Neural cell (in vitro differentiated cells): Measurements from ENCODE around the gene NLRC5.

Experiments
- EP300 ChIP-seq: fragments of 450-650 bp; conservative IDR thresholded peaks from 2 replicates; pipeline ENCODE4 v1.6.1; 2014; ENCODE audit warnings: antibody characterized with exemption, mild to moderate bottlenecking, moderate library complexity; ENCODE audit not compliant: poor library complexity, severe bottlenecking
- EZH2 ChIP-seq: fragments of 200-600, 300-800 bp; shearing (Covaris generic), sonication (generic); IDR thresholded peaks from 2 replicates; pipeline ENCODE4 v1.6.1; 2014; ENCODE audit warnings: antibody characterized with exemption, low read length, borderline replicate concordance, mild to moderate bottlenecking; ENCODE audit not compliant: insufficient read depth, poor library complexity, severe bottlenecking
- MXI1 ChIP-seq: fragments of 450-650 bp; conservative IDR thresholded peaks from 2 replicates; pipeline ENCODE4 v1.6.1; 2014; ENCODE audit warnings: antibody characterized with exemption, mild to moderate bottlenecking; ENCODE audit not compliant: poor library complexity, severe bottlenecking
- POLR2AphosphoS5 ChIP-seq: IDR thresholded peaks from 2 replicates; pipeline ENCODE4 v1.6.1; 2012
- RAD21 ChIP-seq: fragments of 450-650 bp; conservative IDR thresholded peaks from 2 replicates; pipeline ENCODE4 v1.6.1; 2014; ENCODE audit warnings: antibody characterized with exemption, mild to moderate bottlenecking, moderate library complexity
- SMC3 ChIP-seq: fragments of 450-650 bp; conservative IDR thresholded peaks from 2 replicates; pipeline ENCODE4 v1.6.1; 2014; ENCODE audit warnings: antibody characterized with exemption, mild to moderate bottlenecking, moderate library complexity; ENCODE audit not compliant: poor library complexity
- TAF1 ChIP-seq: IDR thresholded peaks from 2 replicates; pipeline ENCODE4 v1.6.1; 2012; ENCODE audit warnings: low read depth
- TF ChIP-seq, protein P1 (sequence below): fragments of 450-650 bp; IDR thresholded peaks from 2 replicates; pipeline ENCODE4 v1.5.1; 2014; ENCODE audit warnings: antibody characterized with exemption, mild to moderate bottlenecking, moderate library complexity; ENCODE audit not compliant: poor library complexity, severe bottlenecking
- TF ChIP-seq, protein P2 (sequence below): IDR thresholded peaks from 2 replicates; pipeline ENCODE4 v1.6.1; 2012; ENCODE audit warnings: borderline replicate concordance

DNA sequence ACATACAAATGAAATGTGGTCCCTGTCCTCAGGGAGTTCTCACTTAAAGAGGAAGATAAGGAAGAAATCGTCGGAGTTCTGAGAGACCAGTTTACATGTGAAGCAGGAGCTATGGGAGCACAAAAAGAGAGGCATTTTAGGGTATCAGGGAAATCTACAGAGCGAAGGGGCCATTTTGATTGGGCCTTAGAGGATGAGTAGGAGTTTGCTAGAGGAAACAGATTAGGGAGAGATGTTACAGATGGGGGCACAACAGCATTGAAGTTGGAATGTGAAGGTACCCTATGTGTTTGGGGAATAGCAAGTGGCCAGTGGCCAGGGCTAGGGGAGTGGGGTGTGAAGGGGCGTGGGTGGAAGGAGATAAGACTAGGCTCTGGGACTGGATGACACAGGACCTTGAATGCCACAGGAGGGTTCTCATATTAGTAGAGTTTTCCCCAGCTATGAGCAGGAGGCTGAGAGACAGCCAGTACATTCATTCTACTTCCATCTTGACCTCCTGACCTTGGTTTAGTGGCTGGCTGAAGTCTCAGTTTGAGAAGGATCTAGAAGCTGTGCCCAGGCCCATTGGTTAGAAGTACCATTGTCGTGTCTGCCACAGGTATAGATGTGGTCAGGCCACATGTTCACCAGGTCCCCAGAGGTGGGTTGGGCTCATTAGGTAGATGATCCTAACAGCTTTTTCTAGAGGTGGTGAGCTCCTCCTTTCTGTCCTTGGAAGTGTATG, 137.8 kb downstream of the NLRC5 start:
- TF ChIP-seq, protein P1, sequence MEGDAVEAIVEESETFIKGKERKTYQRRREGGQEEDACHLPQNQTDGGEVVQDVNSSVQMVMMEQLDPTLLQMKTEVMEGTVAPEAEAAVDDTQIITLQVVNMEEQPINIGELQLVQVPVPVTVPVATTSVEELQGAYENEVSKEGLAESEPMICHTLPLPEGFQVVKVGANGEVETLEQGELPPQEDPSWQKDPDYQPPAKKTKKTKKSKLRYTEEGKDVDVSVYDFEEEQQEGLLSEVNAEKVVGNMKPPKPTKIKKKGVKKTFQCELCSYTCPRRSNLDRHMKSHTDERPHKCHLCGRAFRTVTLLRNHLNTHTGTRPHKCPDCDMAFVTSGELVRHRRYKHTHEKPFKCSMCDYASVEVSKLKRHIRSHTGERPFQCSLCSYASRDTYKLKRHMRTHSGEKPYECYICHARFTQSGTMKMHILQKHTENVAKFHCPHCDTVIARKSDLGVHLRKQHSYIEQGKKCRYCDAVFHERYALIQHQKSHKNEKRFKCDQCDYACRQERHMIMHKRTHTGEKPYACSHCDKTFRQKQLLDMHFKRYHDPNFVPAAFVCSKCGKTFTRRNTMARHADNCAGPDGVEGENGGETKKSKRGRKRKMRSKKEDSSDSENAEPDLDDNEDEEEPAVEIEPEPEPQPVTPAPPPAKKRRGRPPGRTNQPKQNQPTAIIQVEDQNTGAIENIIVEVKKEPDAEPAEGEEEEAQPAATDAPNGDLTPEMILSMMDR = no peak
- TF ChIP-seq EZH2 (no peak), POLR2AphosphoS5 (no peak), TAF1 (no peak), MXI1 (no peak), EP300 (no peak), SMC3 (no peak), RAD21 (no peak)
- TF ChIP-seq, protein P2, sequence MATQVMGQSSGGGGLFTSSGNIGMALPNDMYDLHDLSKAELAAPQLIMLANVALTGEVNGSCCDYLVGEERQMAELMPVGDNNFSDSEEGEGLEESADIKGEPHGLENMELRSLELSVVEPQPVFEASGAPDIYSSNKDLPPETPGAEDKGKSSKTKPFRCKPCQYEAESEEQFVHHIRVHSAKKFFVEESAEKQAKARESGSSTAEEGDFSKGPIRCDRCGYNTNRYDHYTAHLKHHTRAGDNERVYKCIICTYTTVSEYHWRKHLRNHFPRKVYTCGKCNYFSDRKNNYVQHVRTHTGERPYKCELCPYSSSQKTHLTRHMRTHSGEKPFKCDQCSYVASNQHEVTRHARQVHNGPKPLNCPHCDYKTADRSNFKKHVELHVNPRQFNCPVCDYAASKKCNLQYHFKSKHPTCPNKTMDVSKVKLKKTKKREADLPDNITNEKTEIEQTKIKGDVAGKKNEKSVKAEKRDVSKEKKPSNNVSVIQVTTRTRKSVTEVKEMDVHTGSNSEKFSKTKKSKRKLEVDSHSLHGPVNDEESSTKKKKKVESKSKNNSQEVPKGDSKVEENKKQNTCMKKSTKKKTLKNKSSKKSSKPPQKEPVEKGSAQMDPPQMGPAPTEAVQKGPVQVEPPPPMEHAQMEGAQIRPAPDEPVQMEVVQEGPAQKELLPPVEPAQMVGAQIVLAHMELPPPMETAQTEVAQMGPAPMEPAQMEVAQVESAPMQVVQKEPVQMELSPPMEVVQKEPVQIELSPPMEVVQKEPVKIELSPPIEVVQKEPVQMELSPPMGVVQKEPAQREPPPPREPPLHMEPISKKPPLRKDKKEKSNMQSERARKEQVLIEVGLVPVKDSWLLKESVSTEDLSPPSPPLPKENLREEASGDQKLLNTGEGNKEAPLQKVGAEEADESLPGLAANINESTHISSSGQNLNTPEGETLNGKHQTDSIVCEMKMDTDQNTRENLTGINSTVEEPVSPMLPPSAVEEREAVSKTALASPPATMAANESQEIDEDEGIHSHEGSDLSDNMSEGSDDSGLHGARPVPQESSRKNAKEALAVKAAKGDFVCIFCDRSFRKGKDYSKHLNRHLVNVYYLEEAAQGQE = no peak
